ENCODE results near the gene IVL.

IVL gene

GRCh38 chr1:152902636-152903035, 5.7 kb upstream of the IVL start:
- no peak for DNase-seq (ENCODE audit: low read depth, low spot score)
- TF ChIP-seq, protein P1, sequence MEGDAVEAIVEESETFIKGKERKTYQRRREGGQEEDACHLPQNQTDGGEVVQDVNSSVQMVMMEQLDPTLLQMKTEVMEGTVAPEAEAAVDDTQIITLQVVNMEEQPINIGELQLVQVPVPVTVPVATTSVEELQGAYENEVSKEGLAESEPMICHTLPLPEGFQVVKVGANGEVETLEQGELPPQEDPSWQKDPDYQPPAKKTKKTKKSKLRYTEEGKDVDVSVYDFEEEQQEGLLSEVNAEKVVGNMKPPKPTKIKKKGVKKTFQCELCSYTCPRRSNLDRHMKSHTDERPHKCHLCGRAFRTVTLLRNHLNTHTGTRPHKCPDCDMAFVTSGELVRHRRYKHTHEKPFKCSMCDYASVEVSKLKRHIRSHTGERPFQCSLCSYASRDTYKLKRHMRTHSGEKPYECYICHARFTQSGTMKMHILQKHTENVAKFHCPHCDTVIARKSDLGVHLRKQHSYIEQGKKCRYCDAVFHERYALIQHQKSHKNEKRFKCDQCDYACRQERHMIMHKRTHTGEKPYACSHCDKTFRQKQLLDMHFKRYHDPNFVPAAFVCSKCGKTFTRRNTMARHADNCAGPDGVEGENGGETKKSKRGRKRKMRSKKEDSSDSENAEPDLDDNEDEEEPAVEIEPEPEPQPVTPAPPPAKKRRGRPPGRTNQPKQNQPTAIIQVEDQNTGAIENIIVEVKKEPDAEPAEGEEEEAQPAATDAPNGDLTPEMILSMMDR (IDR thresholded peaks at IDR 0.05; ENCODE audit: insufficient read depth, low read length, missing control alignments), result no peak
- no peak overlapping the region for H3K4me3 ChIP-seq (ENCODE audit: low read depth, low read length)
- POLR2A ChIA-PET, result no interaction called here
- CTCF ChIA-PET, result interaction anchor here (1.7 to 21.3 kb wide), 2 partner anchors 23 to 32 kb away, joined by 9 to 203 read pairs; no protein-coding TSS in a partner anchor

- DNase-seq (ENCODE audit: low read depth, low spot score), result no peak
- no peak overlapping the region for H3K4me3 ChIP-seq (ENCODE audit: low read depth, low read length)
- TF ChIP-seq, protein P1 (IDR thresholded peaks at IDR 0.05; ENCODE audit: insufficient read depth, low read length, missing control alignments), result no peak
- ChIA-PET POLR2A (no interaction called here), CTCF (interaction anchor here (21.3 kb wide), 1 partner anchor 34 kb away, joined by 203 read pairs; no protein-coding TSS in a partner anchor)
These were observed 3.5 kb upstream of the IVL start for GRCh38 chr1:152904688-152905440.

- DNase-seq (ENCODE audit: low read depth, low spot score), result peak; percentile 70
- CTCF ChIA-PET, result interaction anchor here (0.7 to 21.3 kb wide), 4 partner anchors 10 to 35 kb away, joined by 3 to 203 read pairs (median 8); no protein-coding TSS in a partner anchor
- POLR2A ChIA-PET, result no interaction called here
- TF ChIP-seq, protein P1 (IDR thresholded peaks at IDR 0.05; ENCODE audit: insufficient read depth, low read length, missing control alignments), result no peak
- H3K4me3 ChIP-seq (ENCODE audit: low read depth, low read length), result no peak overlapping the region
These were observed 2.3 kb upstream of the IVL start for GRCh38 chr1:152906023-152906565.

- ChIA-PET POLR2A (interaction anchor here (0.5 kb wide), 1 partner anchor 210 kb away, joined by 3 read pairs; no protein-coding TSS in a partner anchor), CTCF (interaction anchor here (1.3 to 21.3 kb wide), 3 partner anchors 17 to 38 kb away, joined by 5 to 203 read pairs (median 8); no protein-coding TSS in a partner anchor)
- TF ChIP-seq, protein P1 (IDR thresholded peaks at IDR 0.05; ENCODE audit: insufficient read depth, low read length, missing control alignments), result no peak
- DNase-seq (ENCODE audit: low read depth, low spot score), result no peak
- no peak overlapping the region for H3K4me3 ChIP-seq (ENCODE audit: low read depth, low read length)
These were observed 860 bp downstream of the IVL start for GRCh38 chr1:152909206-152909605.

GRCh38 chr1:152912471-152912870, 4.1 kb downstream of the IVL start:
- DNase-seq (ENCODE audit: low read depth, low spot score), result no peak
- TF ChIP-seq, protein P1 (IDR thresholded peaks at IDR 0.05; ENCODE audit: insufficient read depth, low read length, missing control alignments), result no peak
- no peak overlapping the region for H3K4me3 ChIP-seq (ENCODE audit: low read depth, low read length)
- ChIA-PET CTCF (interaction anchor here (1.2 to 21.3 kb wide), 3 partner anchors 14 to 42 kb away, joined by 5 to 203 read pairs (median 33); no protein-coding TSS in a partner anchor), POLR2A (no interaction called here)

DNA sequence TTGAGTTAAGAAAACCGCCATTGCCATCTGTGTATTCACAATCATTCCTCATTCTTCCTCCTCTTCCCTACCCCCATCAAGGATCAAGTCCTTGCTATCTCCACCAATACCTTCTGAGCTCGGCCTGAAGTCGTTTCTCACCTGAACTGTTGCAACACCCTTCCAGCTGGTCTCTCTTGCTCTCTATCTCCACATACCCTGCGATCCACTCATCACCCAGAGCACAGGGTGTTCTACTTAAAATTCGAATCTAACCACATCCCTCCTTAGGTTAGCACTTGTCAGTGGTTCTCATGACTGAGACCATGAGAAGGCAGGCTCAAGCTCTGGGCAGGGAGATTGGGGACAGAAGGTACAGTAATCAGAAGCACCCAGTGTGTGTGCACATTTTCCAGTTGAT, 4.6 kb downstream of the IVL start:
- ChIA-PET CTCF (interaction anchor here (1.2 to 21.3 kb wide), 3 partner anchors 13 to 42 kb away, joined by 5 to 203 read pairs (median 33); no protein-coding TSS in a partner anchor), POLR2A (no interaction called here)
- TF ChIP-seq, protein P1 (IDR thresholded peaks at IDR 0.05; ENCODE audit: insufficient read depth, low read length, missing control alignments), result no peak
- H3K4me3 ChIP-seq (ENCODE audit: low read depth, low read length), result no peak overlapping the region
- no peak for DNase-seq (ENCODE audit: low read depth, low spot score)

Measured in AG04449 (cell line).